ENCODE measurements around the gene CDS2. TPM values are rescaled to one million over a fixed set of nuclear protein-coding genes. Genes with fewer than 3 reads are reported as not detected.

The CDS2 gene
- total and polyA plus RNA-seq, 2 of the 13 experiments (the other 11 are each of a cell fraction or from before 2014, with no cell fraction given) = 81.3 to 153 TPM

- WGBS (ENCODE audit: low lambda C conversion rate) = 87% methylated on average over 2 of the region's 2 CpGs
- in situ Hi-C loops (cut with HindIII; ENCODE audit: extremely low pct_ligation_motif_present, low pct_unique_long_range_greater_than_20kb) = loop anchor here (10.0 kb wide), 1 partner anchor 62 kb away; no protein-coding TSS in a partner anchor
These were observed 20.2 kb downstream of the CDS2 start for GRCh38 chr20:5146871-5147592.

GRCh38 chr20:5148581-5148980, 21.8 kb downstream of the CDS2 start:
- Histone ChIP-seq H3K9me3 (ENCODE audit: low read length) (no peaks in the 10 kb centered on the region), H3K36me3 (replicated peaks in 1 of 2; ENCODE audit: control insufficient read depth in 1 of 2, insufficient read depth in 2 of 2, low read length in 2 of 2) (peaks cover 1 to 3% of the 10 kb centered on the region in 2 experiments; a peak in 3 of 5 replicates), H2AFZ (ENCODE audit: low read length) (no peak overlapping the region), H3K27me3 (ENCODE audit: control insufficient read depth in 1 of 2, insufficient read depth in 2 of 2, low read length in 2 of 2) (no peaks in the 10 kb centered on the region), H3K79me2 (ENCODE audit: insufficient read depth, low read length) (peaks cover 81% of the 10 kb centered on the region), H3K4me3 (replicated peaks in 1 of 3; ENCODE audit: insufficient read depth in 1 of 3, low read depth in 2 of 3, low read length in 3 of 3) (no peak overlapping the region), H3K4me2 (ENCODE audit: low read depth, low read length) (no peak overlapping the region), H4K20me1 (ENCODE audit: insufficient read depth, low read length) (no peaks in the 10 kb centered on the region), H3K4me1 (ENCODE audit: insufficient read depth, low read length) (peaks cover 100% of the 10 kb centered on the region), H3K27ac (ENCODE audit: extremely low read length, insufficient read depth, low read length) (peak overlapping the region; percentile 27), H3K9ac (ENCODE audit: insufficient read depth, low read depth, low read length) (no peak overlapping the region)
- in situ Hi-C loops (cut with HindIII; ENCODE audit: extremely low pct_ligation_motif_present, low pct_unique_long_range_greater_than_20kb) (loop anchor here (10.0 kb wide), 1 partner anchor 64 kb away; no protein-coding TSS in a partner anchor), intact Hi-C loops (cut with micrococcal nuclease; ENCODE audit: unreplicated experiment) (no loop called here)
- BruUV-seq (replicated peaks) = no TSS peak
- no peak for TF ChIP-seq MTF1 (CRISPR knock-in tag; IDR thresholded peaks at IDR 0.05)
- TF ChIP-seq HMG20A (CRISPR knock-in tag; IDR thresholded peaks at IDR 0.05; ENCODE audit: borderline replicate concordance) = no peak
- 0 out of 2 replicates have a peak, but pooled peaks have one; percentile 6 for TF ChIP-seq ZNF790 (CRISPR knock-in tag; IDR thresholded peaks at IDR 0.05; ENCODE audit: borderline replicate concordance)
- TF ChIP-seq ZMYM2 (CRISPR knock-in tag; IDR thresholded peaks at IDR 0.05) = no peak
- peak; percentile 91 for TF ChIP-seq ZBTB33 (CRISPR knock-in tag; IDR thresholded peaks at IDR 0.05)
- FAIRE-seq (no peak), DNase-seq (ENCODE audit: low spot score) (no peak), ATAC-seq (no peak)
- ChIA-PET POLR2A (interaction anchor here (12.0 kb wide), 1 partner anchor 22 kb away, joined by 176 read pairs; the partner anchor contains the start of gene CDS2), CTCF (ENCODE audit: low intra/inter-chr PET ratio, low total read pairs) (no interaction called here)
- 89% methylated on average over 6 of the region's 6 CpGs for WGBS (ENCODE audit: low lambda C conversion rate)

More at GRCh38 chr20:5146871-5147592, 20.2 kb downstream of the CDS2 start:
- Histone ChIP-seq H3K9ac (ENCODE audit: insufficient read depth, low read depth, low read length) (no peak overlapping the region), H3K9me3 (ENCODE audit: low read length) (no peaks in the 10 kb centered on the region), H3K27ac (ENCODE audit: extremely low read length, insufficient read depth, low read length) (no peak overlapping the region), H4K20me1 (ENCODE audit: insufficient read depth, low read length) (no peaks in the 10 kb centered on the region), H3K4me1 (ENCODE audit: insufficient read depth, low read length) (peaks cover 100% of the 10 kb centered on the region), H3K36me3 (replicated peaks in 1 of 2; ENCODE audit: control insufficient read depth in 1 of 2, insufficient read depth in 2 of 2, low read length in 2 of 2) (peaks cover 1 to 3% of the 10 kb centered on the region in 2 experiments; a peak in 3 of 5 replicates), H2AFZ (ENCODE audit: low read length) (no peak overlapping the region), H3K79me2 (ENCODE audit: insufficient read depth, low read length) (peaks cover 90% of the 10 kb centered on the region), H3K27me3 (ENCODE audit: control insufficient read depth in 1 of 2, insufficient read depth in 2 of 2, low read length in 2 of 2) (no peaks in the 10 kb centered on the region), H3K4me2 (ENCODE audit: low read depth, low read length) (no peak overlapping the region), H3K4me3 (replicated peaks in 1 of 3; ENCODE audit: insufficient read depth in 1 of 3, low read depth in 2 of 3, low read length in 3 of 3) (no peak overlapping the region)
- ChIA-PET CTCF (ENCODE audit: low intra/inter-chr PET ratio, low total read pairs) (no interaction called here), POLR2A (interaction anchor here (1.0 to 12.0 kb wide), 4 partner anchors 9 to 28 kb away, joined by 3 to 176 read pairs (median 4); partner anchors contain the start of gene CDS2)
- no peak for FAIRE-seq
- intact Hi-C loops (cut with micrococcal nuclease; ENCODE audit: unreplicated experiment) = no loop called here
- TF ChIP-seq NBN (conservative IDR thresholded peaks at IDR 0.05) = 0 out of 2 replicates have a peak, but pooled peaks have one; percentile 31
- TF ChIP-seq ZNF160 (CRISPR knock-in tag; IDR thresholded peaks at IDR 0.05) = no peak
- BruUV-seq (replicated peaks) = no TSS peak
- DNase-seq (ENCODE audit: low spot score) = no peak
- ATAC-seq = no peak

Data from HepG2 (cell line).